ENCODE results near the gene DDX24.

- TF ChIP-seq, protein P1, sequence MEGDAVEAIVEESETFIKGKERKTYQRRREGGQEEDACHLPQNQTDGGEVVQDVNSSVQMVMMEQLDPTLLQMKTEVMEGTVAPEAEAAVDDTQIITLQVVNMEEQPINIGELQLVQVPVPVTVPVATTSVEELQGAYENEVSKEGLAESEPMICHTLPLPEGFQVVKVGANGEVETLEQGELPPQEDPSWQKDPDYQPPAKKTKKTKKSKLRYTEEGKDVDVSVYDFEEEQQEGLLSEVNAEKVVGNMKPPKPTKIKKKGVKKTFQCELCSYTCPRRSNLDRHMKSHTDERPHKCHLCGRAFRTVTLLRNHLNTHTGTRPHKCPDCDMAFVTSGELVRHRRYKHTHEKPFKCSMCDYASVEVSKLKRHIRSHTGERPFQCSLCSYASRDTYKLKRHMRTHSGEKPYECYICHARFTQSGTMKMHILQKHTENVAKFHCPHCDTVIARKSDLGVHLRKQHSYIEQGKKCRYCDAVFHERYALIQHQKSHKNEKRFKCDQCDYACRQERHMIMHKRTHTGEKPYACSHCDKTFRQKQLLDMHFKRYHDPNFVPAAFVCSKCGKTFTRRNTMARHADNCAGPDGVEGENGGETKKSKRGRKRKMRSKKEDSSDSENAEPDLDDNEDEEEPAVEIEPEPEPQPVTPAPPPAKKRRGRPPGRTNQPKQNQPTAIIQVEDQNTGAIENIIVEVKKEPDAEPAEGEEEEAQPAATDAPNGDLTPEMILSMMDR (IDR thresholded peaks at IDR 0.05; ENCODE audit: low read depth, low read length) = no peak
- no peak for TF ChIP-seq POLR2A (IDR thresholded peaks at IDR 0.05; ENCODE audit: extremely low read depth, insufficient read length)
Observed at GRCh38 chr14:94058674-94059138, 22.3 kb downstream of the DDX24 start.
